GM18867 (cell line): ENCODE measurements around the gene EEPD1.
"Not testable (repeated sequence)": the region's sequence is repeated elsewhere in the genome, so short reads cannot be mapped to it uniquely, and the experiment has no call there.

ENCODE experiments used
- ATAC-seq: cut with Tn5 transposase; IDR thresholded peaks from one replicate; pipeline ENCODE4 v1.9.1; 2021; ENCODE audit warnings: mild to moderate bottlenecking, moderate library complexity; ENCODE audit not compliant: unreplicated experiment

EEPD1 gene

GRCh38 chr7:36210291-36210922, 57.4 kb downstream of the EEPD1 start:
- no peak for ATAC-seq

- ATAC-seq, result no peak
Measured at GRCh38 chr7:36214608-36215456, 61.8 kb downstream of the EEPD1 start.

- ATAC-seq, result no peak
Measured at GRCh38 chr7:36215457-36215765, 62.4 kb downstream of the EEPD1 start.

- no peak for ATAC-seq
Measured at GRCh38 chr7:36216063-36216684, 63.1 kb downstream of the EEPD1 start.

GRCh38 chr7:36217211-36217960, 64.3 kb downstream of the EEPD1 start:
- ATAC-seq, result no peak

- peak; percentile 85 for ATAC-seq
Measured at GRCh38 chr7:36217961-36218284, 64.9 kb downstream of the EEPD1 start.

- no peak for ATAC-seq
Measured at GRCh38 chr7:36219429-36219828, 66.4 kb downstream of the EEPD1 start.

GRCh38 chr7:36223851-36224250, 70.8 kb downstream of the EEPD1 start:
- no peak for ATAC-seq

GRCh38 chr7:36224934-36225858, 72.1 kb downstream of the EEPD1 start:
- no peak for ATAC-seq

- no peak for ATAC-seq
Measured at GRCh38 chr7:36226151-36226550, 73.1 kb downstream of the EEPD1 start.

- ATAC-seq, result no peak
Measured at GRCh38 chr7:36227223-36227622, 74.2 kb downstream of the EEPD1 start.

GRCh38 chr7:36228039-36228438, 75.0 kb downstream of the EEPD1 start:
- no peak for ATAC-seq

- ATAC-seq, result no peak
Measured at GRCh38 chr7:36231406-36231805, 78.4 kb downstream of the EEPD1 start.

- no peak for ATAC-seq
Measured at GRCh38 chr7:36232555-36232954, 79.5 kb downstream of the EEPD1 start.

GRCh38 chr7:36232971-36233550, 80.0 kb downstream of the EEPD1 start:
- no peak for ATAC-seq

GRCh38 chr7:36236073-36236472, 83.0 kb downstream of the EEPD1 start:
- ATAC-seq, result no peak

- ATAC-seq, result no peak
Measured at GRCh38 chr7:36238138-36238537, 85.1 kb downstream of the EEPD1 start.

GRCh38 chr7:36243356-36243755, 90.3 kb downstream of the EEPD1 start:
- ATAC-seq, result not testable (repeated sequence)

- not testable (repeated sequence) for ATAC-seq
Measured at GRCh38 chr7:36244001-36244400, 90.9 kb downstream of the EEPD1 start.

- no peak for ATAC-seq
Measured at GRCh38 chr7:36244429-36244828, 91.4 kb downstream of the EEPD1 start.
